Tibial nerve (tissue), 4 donors: ENCODE measurements around the gene FA2H. TPM values are rescaled to one million over a fixed set of nuclear protein-coding genes. Genes with fewer than 3 reads are reported as not detected.
"Not testable (repeated sequence)": the region's sequence is repeated elsewhere in the genome, so short reads cannot be mapped to it uniquely, and the experiment has no call there.

Experiments
- DNase-seq, 2 donors: peaks; one replicate each; pipeline ENCODE4 v3.0.0-alpha.2; 2019; ENCODE audit warnings: low spot score in 2 of 2
- H3K27ac ChIP-seq, 4 donors: fragments of 200-600 bp; sonication (generic) in 3 of 4; one replicate each; pipeline ENCODE4 v1.5.1; 2017 to 2019; ENCODE audit warnings: mild to moderate bottlenecking in 1 of 4
- H3K27me3 ChIP-seq, 2 donors: fragments of 200-600 bp; sonication (generic) in 1 of 2; one replicate each; pipeline versions ENCODE4 v1.5.1 to v1.6.0; 2017 to 2019
- H3K36me3 ChIP-seq, 3 donors: fragments of 200-600 bp; sonication (generic); one replicate each; pipeline ENCODE4 v1.5.1; 2018 to 2019
- H3K4me1 ChIP-seq, 4 donors: fragments of 200-600 bp; sonication (generic) in 3 of 4; one replicate each; pipeline ENCODE4 v1.5.1; 2017 to 2019
- H3K4me3 ChIP-seq, 4 donors: fragments of 200-600 bp; sonication (generic) in 3 of 4; one replicate each; pipeline ENCODE4 v1.5.1; 2017 to 2019; ENCODE audit warnings: mild to moderate bottlenecking in 1 of 4, moderate library complexity in 1 of 4
- H3K9me3 ChIP-seq, 4 donors: fragments of 200-600 bp; sonication (generic) in 3 of 4; one replicate each; pipeline ENCODE4 v1.5.1; 2017 to 2019
- CTCF ChIP-seq, 5 experiments: fragments of 200-600 bp in 3 of 5; fragments of 450-650 bp in 2 of 5; sonication (generic) in 3 of 5; IDR thresholded peaks; one replicate each; pipeline ENCODE4 v1.5.1; 2016 to 2019; ENCODE audit warnings: antibody characterized with exemption in 5 of 5, mild to moderate bottlenecking in 3 of 5, moderate library complexity in 2 of 5
- EP300 ChIP-seq, 2 donors: sonication (generic); formaldehyde crosslinking; IDR thresholded peaks; one replicate each; pipeline ENCODE4 v1.6.1; 2017; ENCODE audit warnings: antibody characterized with exemption in 2 of 2, mild to moderate bottlenecking in 1 of 2
- POLR2A ChIP-seq, 2 donors: fragments of 450-650 bp; IDR thresholded peaks; one replicate each; pipeline ENCODE4 v1.6.1; 2017; ENCODE audit warnings: antibody characterized with exemption in 2 of 2, mild to moderate bottlenecking in 2 of 2, moderate library complexity in 2 of 2
- WGBS, 2 donors: methylation state at CpG; one replicate each; pipeline ENCODE4 v1.1.5; 2018; 5-methylcytosine and 5-hydroxymethylcytosine counted together
- total RNA-seq, 4 donors: library from RNA; depleted of rRNA; stranded (reverse); fragments of >200 nt; gene quantifications; one replicate each; pipeline ENCODE4 v1.1.0, GENCODE V29; 2016

FA2H gene
- total RNA-seq, 4 donors from 2014 or later = 11.9 to 31.6 (median 21.6) TPM

GRCh38 chr16:74793571-74793970 lies 19.0 kb upstream of the FA2H start:
- Histone ChIP-seq H3K4me1 (no peaks in the 10 kb centered on the region), H3K36me3 (no peaks in the 10 kb centered on the region), H3K9me3 (peaks cover 0 to 7% (median 0%) of the 10 kb centered on the region in 4 donors), H3K4me3 (no peak overlapping the region), H3K27ac (no peak overlapping the region), H3K27me3 (no peaks in the 10 kb centered on the region)
- no peak for TF ChIP-seq POLR2A (IDR thresholded peaks at IDR 0.05)
- 72 to 90% methylated on average over 2 of the region's 2 CpGs for WGBS, 2 donors
- DNase-seq = no peak

GRCh38 chr16:74792225-74792624 lies 17.6 kb upstream of the FA2H start:
- 94 to 97% methylated on average over 1 of the region's 1 CpG for WGBS, 2 donors
- H3K27me3 ChIP-seq = no peaks in the 10 kb centered on the region
- H3K9me3 ChIP-seq = peaks cover 0 to 4% (median 0%) of the 10 kb centered on the region in 4 donors
- TF ChIP-seq EP300 (IDR thresholded peaks at IDR 0.05) = no peak
- TF ChIP-seq CTCF (IDR thresholded peaks at IDR 0.05) = no peak
- no peak for TF ChIP-seq POLR2A (IDR thresholded peaks at IDR 0.05)
- H3K4me1 ChIP-seq = no peaks in the 10 kb centered on the region
- no peak for DNase-seq
- no peak overlapping the region for H3K27ac ChIP-seq
- H3K4me3 ChIP-seq = no peak overlapping the region
- no peaks in the 10 kb centered on the region for H3K36me3 ChIP-seq

- not testable (repeated sequence) for H3K36me3 ChIP-seq, H3K27me3 ChIP-seq, H3K27ac ChIP-seq, H3K4me3 ChIP-seq, DNase-seq, H3K9me3 ChIP-seq, H3K4me1 ChIP-seq
- 71 to 83% methylated on average over 2 of the region's 2 CpGs for WGBS, 2 donors
These were observed 17.1 kb upstream of the FA2H start for GRCh38 chr16:74791749-74792148.

GRCh38 chr16:74788108-74788507 lies 13.5 kb upstream of the FA2H start:
- Histone ChIP-seq H3K27me3 (no peaks in the 10 kb centered on the region), H3K27ac (no peak overlapping the region), H3K9me3 (peaks cover 0 to 4% (median 0%) of the 10 kb centered on the region in 4 donors), H3K4me1 (no peaks in the 10 kb centered on the region), H3K36me3 (no peaks in the 10 kb centered on the region), H3K4me3 (no peak overlapping the region)
- no peak for DNase-seq
- no peak for TF ChIP-seq CTCF (IDR thresholded peaks at IDR 0.05)
- no peak for TF ChIP-seq EP300 (IDR thresholded peaks at IDR 0.05)
- no peak for TF ChIP-seq POLR2A (IDR thresholded peaks at IDR 0.05)
- WGBS, 2 donors = 71 to 73% methylated on average over 7 of the region's 7 CpGs

GRCh38 chr16:74785031-74785430 lies 10.4 kb upstream of the FA2H start:
- DNase-seq = no peak
- 77 to 80% methylated on average over 4 of the region's 4 CpGs for WGBS, 2 donors
- Histone ChIP-seq H3K9me3 (no peaks in the 10 kb centered on the region), H3K4me1 (no peaks in the 10 kb centered on the region), H3K36me3 (no peaks in the 10 kb centered on the region), H3K4me3 (no peak overlapping the region), H3K27me3 (no peaks in the 10 kb centered on the region), H3K27ac (no peak overlapping the region)
- TF ChIP-seq CTCF (IDR thresholded peaks at IDR 0.05) (no peak), EP300 (IDR thresholded peaks at IDR 0.05) (no peak), POLR2A (IDR thresholded peaks at IDR 0.05) (no peak)

GRCh38 chr16:74778646-74779045 lies 4.0 kb upstream of the FA2H start:
- 79 to 83% methylated on average over 8 of the region's 8 CpGs for WGBS, 2 donors
- H3K9me3 ChIP-seq = no peaks in the 10 kb centered on the region
- no peak overlapping the region for H3K4me3 ChIP-seq
- H3K27me3 ChIP-seq = peaks cover 0 to 11% of the 10 kb centered on the region in 2 donors
- no peak overlapping the region for H3K27ac ChIP-seq
- TF ChIP-seq POLR2A (IDR thresholded peaks at IDR 0.05) = no peak
- no peak for TF ChIP-seq EP300 (IDR thresholded peaks at IDR 0.05)
- no peak for TF ChIP-seq CTCF (IDR thresholded peaks at IDR 0.05)
- H3K36me3 ChIP-seq = no peaks in the 10 kb centered on the region
- peaks cover 0 to 17% (median 6%) of the 10 kb centered on the region in 4 donors for H3K4me1 ChIP-seq
- no peak for DNase-seq
